NCI-H2227 treated with DMSO at 0.1 percent for 48 hours (cell line): ENCODE measurements around the gene CFAP299.
A peak's percentile ranks its signal among the peaks of the same experiment; 100 is the strongest.
"Not testable (repeated sequence)": the region's sequence is repeated elsewhere in the genome, so short reads cannot be mapped to it uniquely, and the experiment has no call there.

Experiments
- DNase-seq: peaks from one replicate; lab custom pipeline; 2025; lab: John Stamatoyannopoulos, UW

Gene CFAP299

GRCh38 chr4:80717204-80717603, 381.7 kb downstream of the CFAP299 start:
- DNase-seq = no peak

GRCh38 chr4:80726471-80726870, 390.9 kb downstream of the CFAP299 start:
- DNase-seq = no peak

GRCh38 chr4:80730158-80730557, 394.6 kb downstream of the CFAP299 start:
- no peak for DNase-seq

- DNase-seq = no peak
These were observed 395.9 kb downstream of the CFAP299 start for GRCh38 chr4:80731436-80731835.

GRCh38 chr4:80732010-80732409, 396.5 kb downstream of the CFAP299 start:
- DNase-seq = no peak

- no peak for DNase-seq
These were observed 404.8 kb downstream of the CFAP299 start for GRCh38 chr4:80740375-80740774.

- not testable (repeated sequence) for DNase-seq
These were observed 414.0 kb downstream of the CFAP299 start for GRCh38 chr4:80749558-80749957.

GRCh38 chr4:80751200-80751599, 415.7 kb downstream of the CFAP299 start:
- DNase-seq = no peak

GRCh38 chr4:80767944-80768343, 432.4 kb downstream of the CFAP299 start:
- DNase-seq = no peak

- no peak for DNase-seq
These were observed 440.6 kb downstream of the CFAP299 start for GRCh38 chr4:80776168-80776567.

- DNase-seq = no peak
These were observed 445.9 kb downstream of the CFAP299 start for GRCh38 chr4:80781431-80781830.

- no peak for DNase-seq
These were observed 451.8 kb downstream of the CFAP299 start for GRCh38 chr4:80787306-80787705.

GRCh38 chr4:80788798-80789197, 453.3 kb downstream of the CFAP299 start:
- no peak for DNase-seq

GRCh38 chr4:80790152-80790551, 454.6 kb downstream of the CFAP299 start:
- no peak for DNase-seq

- DNase-seq = not testable (repeated sequence)
These were observed 458.1 kb downstream of the CFAP299 start for GRCh38 chr4:80793660-80794059.

GRCh38 chr4:80798082-80798481, 462.6 kb downstream of the CFAP299 start:
- no peak for DNase-seq

- not testable (repeated sequence) for DNase-seq
These were observed 465.2 kb downstream of the CFAP299 start for GRCh38 chr4:80800719-80801118.

GRCh38 chr4:80803337-80803736, 467.8 kb downstream of the CFAP299 start:
- DNase-seq = no peak

- no peak for DNase-seq
These were observed 470.9 kb downstream of the CFAP299 start for GRCh38 chr4:80806472-80806871.

- peak; percentile 75 for DNase-seq
These were observed 473.7 kb downstream of the CFAP299 start for GRCh38 chr4:80809039-80809729.

GRCh38 chr4:80811406-80811805, 475.9 kb downstream of the CFAP299 start:
- DNase-seq = no peak

- DNase-seq = no peak
These were observed 476.6 kb downstream of the CFAP299 start for GRCh38 chr4:80812145-80812544.

- DNase-seq = no peak
These were observed 478.7 kb downstream of the CFAP299 start for GRCh38 chr4:80814266-80814665.
